OCI-M1 (cell line): Measurements from ENCODE around the gene PDE4D.

Experiments used
- DNase-seq: peaks from one replicate; lab custom pipeline; 2025; lab: John Stamatoyannopoulos, UW

PDE4D gene

DNA sequence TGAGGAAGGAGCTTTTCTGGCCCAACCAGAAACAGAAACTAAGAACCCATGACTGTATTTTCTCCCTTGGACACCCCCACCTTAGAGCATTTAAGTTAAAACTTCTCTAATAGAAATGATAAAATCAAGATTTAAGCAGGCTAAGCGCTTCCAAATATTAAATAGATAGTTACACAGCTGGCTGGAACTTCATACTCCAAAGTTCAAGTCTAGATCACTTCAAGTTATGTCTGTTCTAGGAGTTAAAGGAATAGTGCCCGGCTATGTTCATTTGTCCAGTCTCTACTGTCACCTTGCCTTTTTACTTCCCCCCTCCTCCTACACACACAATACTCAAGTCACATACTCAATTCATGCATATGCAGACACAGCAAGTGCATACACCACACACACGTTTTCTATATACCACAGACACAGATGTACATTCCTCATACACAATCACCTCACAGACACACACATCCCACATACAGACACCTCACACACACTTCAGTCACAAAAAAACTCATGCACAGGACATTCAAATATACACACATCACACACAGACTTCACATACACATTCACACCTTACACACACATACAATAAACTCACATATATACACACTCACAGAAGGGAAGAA, 237.7 kb downstream of the PDE4D start:
- DNase-seq = peak; percentile 81

DNA sequence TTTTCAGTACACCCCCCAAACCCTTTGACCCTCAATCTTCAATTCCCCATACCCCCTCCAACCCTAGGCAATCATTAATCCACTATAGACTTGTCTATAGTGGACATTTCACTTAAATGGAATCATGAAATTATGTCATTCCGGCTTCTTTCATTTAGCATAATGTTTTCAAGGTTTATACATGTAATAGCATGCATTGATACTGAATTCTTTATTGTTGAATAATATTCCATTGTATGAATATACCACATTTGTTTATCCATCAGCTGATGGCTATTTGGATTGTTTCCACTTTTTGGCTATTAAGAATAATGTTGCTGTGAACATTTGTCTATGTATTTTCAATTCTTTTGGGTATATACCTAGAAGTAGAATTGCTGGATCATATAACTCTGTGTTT, 238.8 kb downstream of the PDE4D start:
- no peak for DNase-seq

DNA sequence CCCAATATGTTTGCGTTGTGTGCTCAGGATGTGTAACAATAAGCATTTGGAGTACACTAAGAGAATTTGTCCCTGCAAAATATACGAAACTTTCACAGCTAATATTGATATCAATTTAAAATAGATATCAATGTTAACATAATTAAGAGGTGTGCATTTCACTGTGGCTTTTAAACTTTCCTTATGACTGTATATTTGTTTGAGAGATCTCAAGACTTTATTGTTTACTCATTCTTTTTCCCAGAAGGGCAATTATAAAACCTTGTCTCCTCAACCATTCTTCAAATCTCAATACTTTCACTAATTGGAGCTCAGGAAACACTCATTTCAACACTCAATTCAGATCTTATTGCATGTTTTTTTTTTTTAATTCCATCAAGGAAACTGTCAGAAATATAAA, 241.1 kb downstream of the PDE4D start:
- no peak for DNase-seq

DNA sequence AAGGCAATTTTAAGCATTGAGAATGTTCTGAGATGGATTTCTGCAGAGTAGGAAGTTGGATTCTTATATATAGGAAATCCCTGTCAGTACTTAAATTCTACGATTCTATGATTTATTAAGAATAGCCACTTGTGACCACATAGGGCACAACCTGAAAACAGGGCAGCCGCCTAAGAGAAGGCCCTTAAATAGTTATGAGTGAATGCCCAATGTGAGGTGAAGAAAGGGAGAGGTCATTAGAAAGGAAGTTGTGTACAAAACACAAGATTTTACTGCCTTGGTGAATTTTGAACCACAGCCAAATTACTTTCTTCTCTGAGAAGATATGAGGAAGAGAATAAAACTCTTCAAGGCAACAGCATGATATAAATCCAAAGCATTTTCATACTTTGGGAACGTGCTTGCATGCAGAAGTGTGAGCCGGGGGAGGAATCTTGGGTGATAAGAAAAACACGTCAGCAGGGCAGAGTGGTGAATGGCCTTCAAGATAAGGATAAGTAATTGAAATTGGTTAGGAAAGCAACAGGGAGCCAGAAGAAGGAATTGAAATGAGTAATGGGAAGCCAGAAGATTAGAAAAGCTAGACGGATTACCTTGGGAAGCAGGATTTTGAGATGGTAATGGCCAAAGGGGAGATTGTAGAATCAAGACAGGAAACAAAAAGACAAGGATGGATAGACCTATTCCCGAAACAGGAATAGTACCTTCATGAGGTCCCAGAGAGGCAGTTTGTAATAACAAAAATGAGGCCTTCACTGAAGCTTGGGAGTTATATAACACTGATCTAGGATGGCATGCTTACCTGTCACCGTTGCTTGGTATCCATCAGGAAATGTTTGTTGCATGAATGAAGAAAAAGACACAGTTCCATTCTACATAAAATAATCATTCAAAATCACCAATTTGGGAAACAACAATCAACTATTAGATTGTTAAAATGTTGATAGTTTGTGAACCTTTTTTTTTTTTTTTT, 244.3 kb downstream of the PDE4D start:
- DNase-seq = peak; percentile 97

DNA sequence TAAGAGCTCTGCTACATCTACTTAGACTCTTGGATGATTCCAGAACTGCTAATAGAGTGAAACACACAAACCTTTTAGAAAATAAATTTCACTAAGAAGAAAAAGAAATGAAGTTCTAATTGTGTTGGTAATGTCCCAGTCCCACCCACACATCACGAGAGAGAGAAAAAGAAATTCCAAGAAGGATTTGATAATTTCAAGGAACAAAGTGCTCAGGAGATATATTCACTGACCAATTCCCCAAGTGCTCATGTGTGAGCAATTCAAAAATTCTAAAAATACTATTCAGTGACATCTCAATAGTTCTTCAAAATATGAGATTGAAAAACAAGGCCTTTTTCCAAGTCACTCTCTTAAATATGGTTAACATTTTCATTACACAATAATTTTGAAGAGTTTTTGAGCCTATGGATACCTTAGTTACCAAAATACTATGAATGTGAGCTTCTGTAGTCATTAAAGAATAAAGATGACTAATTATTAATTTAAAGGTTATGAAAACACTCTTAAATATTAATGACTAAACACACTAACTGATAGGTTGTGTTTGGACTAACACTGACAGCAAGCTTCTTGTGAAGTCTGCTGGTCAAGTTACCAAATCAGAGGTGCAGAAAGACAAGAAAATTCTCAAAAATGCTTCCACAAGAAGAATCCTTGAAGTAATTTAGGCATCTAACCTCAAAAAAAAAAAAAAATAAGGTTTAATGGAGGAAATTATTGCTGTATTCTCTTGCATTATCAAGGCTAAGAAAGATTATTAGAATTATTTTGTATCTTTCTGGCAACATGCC, 245.3 kb downstream of the PDE4D start:
- DNase-seq = peak; percentile 67

DNA sequence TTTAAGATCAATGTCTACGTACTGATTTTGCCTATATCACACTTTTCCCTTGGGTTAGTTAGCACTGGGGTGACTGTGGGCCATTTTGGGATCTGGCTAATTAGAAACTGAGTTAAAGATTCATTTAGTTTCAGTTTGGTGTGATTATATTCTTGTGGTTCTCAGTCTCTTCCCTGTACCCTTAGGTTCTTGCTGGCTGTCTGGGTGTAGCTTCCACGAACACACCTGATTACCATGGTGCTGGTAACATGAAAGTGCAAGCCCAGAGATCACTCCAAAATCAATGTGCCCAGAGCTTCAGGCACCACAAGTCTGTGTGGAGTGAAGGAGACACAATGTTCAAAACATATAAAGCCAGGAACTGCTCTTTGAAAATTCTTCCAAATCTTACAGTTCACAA, 248.1 kb downstream of the PDE4D start:
- peak; percentile 18 for DNase-seq

DNA sequence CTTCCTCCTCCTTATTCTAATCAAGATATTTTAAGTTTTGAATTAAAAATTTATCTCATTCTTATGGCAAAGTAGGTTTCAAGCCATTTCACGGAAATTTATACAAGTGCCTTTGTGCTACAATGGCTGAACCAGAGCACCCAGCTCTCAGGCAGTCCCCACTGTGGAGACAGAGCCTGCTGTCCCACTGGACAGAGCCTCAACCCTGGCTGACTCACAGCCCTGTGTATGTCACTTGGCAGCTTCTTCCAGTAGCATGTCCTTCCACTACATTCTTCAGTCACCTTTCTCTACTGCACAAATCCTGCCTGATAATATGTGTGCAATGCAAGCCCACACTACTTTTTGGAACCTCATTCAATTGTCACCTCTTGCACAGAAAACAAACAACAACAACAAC, 253.1 kb downstream of the PDE4D start:
- DNase-seq = no peak

DNA sequence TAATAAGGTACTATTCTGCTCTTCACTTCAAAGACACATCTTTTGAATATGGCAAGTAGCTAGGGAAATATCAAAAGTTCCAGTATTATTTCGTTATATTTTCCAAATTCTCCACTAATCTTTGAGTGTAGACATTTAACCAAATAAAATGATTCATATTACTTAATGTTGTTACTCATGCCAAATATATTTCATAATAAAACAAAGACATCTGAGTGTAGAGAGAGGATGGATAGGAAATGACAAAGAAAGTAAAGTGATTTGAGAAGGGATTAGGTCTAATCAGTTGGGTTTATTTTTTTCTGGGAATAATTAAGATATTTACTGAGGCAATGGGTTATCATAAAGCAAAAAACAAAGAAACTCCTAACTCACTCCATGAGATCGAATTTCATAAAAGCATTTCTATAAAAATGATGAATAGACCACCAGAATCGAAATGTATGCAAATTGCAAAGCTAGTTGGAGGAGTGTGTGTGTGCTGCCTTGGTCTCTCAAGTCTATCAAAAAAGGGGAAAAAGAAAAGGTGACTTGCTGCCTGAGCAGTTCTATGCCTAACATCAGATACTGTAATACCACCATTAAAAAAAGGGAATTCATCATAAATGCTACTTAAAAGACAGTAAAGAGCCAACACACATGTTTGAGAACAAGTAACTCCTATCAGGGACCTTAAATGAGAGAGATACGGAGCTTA, 255.5 kb downstream of the PDE4D start:
- DNase-seq = no peak

DNA sequence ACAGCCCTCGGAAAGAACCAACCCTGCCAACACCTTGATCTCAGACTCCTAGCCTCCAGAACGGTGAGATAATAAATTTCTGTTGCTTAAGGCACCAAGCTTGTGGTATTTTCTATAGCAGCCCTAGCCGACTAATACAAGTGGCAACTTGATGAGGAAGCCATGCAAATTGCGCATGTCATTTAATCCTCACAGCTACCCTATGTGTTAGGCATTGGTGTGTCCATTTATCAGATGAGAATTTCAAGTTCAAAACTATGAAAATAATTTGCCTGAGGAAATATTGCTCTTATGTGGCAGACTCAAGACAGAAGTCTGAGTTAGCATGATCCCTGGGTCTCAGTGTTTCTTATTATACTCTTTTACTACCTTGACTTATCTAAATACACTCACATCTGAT, 264.0 kb downstream of the PDE4D start:
- DNase-seq = no peak

DNA sequence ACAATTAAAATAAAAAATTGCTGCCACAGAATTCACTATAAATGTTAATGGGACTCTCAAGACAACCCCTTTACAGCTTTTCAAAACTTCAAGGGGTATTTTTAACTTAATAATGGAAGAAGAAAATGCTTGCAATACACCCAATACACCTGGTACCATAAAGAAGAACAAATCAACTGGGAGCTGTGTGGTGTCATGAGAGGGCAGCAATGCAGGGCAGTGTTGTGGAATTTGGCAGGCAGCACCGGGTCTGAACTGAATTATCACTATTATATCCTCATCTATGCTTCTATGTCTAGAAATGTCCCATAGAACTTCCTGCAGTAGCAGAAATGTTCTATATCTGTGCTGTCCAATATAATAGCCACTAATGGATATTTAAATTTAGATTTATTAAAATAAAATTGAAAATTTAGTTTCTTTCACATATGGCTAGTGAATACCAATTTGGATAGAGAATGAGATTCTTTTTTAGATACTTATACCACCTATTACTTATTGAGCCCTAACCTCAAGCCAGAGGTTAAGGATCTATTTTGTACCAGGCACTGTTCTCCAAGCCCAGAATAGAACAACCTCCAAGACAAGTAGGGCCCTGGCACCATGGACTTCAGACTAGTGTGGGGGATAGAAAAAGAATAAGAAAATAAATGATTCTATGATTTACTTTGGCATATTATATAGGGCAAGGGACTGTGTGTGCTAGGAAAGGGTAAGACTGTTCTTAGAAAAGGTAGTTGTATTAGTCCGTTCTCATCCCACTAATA, 265.3 kb downstream of the PDE4D start:
- DNase-seq = no peak

DNA sequence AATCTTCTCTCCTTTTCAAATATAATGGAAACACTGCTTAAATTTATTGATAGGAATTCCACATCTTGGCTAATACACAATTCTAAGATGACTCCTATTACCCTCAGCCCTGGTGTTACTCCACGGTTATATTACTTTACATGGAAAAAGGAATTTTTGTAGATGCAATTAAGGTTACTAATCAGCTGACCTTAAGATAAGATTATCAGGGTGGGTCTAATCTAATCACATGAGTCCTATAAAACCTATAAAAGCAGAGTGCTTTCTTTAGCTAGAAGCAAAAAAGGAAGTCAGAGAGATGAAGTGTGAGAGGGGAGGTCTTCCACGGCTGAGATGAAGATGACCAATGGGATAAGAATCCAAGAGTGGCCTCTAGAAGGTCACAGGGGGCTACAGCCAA, 268.6 kb downstream of the PDE4D start:
- DNase-seq = no peak

DNA sequence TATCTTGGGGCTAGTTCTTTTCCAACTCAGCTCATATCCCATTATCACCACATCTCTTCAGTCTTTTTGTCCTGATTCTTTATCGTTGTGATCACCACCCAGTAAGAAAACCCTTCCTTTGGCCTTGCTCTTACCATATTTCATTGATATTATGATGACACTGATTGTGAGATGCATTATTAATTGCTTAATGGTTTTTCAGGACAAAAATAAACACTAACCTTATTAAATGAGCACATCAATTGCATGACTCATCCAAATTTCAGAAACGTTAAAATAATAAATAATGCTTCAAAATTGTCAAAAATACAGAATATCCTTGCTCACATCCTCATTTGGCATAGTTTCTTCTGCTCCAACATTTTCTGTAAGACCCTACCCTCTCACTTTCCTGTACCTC, 270.7 kb downstream of the PDE4D start:
- no peak for DNase-seq

DNA sequence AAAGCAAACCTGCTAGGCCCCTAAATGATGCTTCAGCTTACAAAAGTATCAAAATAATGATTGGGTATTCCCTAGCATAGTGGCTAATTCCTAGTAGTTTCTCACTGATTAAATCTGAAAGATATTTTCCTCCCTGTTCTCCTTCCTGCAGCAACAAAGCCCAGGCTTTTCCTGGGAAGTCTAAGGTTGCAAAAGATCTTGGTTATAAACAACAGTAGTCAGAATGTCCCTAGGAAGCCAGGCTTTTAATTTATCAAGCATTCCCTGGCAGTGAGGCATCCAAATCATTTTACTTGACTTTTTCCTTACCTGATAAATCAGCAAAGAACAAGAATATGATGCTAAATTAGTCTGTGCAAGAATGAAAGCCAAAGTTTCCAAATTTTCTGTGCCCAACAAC, 272.0 kb downstream of the PDE4D start:
- no peak for DNase-seq

DNA sequence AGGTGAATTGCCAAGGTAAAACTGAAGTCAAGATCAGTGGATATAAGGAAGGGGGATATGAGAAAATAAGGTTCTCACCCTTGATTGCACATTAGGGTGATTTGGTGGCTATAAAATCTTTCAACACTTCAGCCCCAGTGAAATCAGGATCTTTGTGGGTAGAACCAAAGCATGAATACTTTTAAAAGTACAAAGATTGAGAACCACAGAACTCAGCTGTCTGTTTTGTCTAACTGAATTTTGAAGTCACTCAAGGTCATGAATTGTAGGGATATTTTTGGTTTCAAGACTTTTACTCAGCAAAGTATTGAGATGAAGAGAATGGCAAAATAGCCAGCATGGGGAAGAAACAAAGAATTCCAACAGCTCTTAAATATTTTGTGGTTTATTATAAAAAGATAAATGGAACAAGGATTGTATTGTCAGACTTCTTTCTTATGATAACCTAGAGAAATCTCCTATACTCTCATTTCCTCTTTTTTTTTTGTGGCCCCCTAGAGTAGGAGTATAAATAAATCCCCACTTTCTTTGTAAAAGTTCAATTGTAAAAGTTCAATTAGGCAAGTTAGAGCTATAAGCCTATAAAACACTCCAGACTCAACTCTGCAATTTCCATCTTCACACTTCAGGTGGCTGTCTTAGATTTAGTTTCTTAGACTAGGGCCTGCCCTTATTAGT, 272.9 kb downstream of the PDE4D start:
- no peak for DNase-seq

DNA sequence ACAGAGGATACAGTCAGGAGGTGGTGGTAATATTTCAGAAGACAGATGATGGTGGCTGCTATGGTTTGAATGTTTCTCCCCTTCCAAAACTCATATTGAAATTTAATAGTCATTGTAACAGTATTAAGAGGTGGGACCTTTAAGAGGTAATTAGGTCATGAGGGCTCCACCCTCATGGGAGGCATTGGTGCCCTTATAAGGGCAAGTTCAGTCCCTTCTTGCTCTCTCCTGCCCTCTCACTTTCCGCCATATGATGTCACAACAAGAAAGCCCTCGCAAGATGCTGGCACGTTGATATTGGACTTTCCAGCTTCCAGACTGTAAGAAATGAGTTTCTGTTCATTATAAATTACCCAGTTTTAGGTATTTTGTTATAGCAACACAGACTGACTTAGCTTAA, 274.9 kb downstream of the PDE4D start:
- no peak for DNase-seq

DNA sequence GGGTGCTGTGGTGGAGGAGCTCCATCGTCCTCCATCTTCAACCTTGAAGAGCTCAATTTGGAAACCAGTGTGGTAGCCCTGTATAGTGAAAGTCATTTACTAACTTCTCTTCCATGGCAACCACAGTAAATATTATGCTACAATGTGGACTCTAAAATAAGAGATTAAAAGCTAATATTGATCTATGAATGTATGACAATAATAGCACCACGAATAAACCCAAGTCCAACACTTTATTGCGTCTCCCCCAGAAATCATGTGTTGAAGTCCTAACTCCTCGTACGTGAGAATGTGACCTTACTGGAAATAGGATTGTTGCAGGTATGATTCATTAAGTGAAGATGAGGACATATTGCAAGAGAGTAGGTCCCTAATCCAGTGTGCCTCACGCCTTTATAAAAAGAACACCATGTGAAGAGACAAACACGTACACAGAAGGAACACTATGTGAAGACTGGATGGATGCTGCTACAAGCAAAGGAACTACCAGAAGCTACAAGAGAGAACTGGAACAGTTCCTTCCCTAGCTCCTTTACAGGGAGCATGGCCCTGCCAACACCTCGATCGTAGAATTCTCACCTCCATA, 276.2 kb downstream of the PDE4D start:
- no peak for DNase-seq

DNA sequence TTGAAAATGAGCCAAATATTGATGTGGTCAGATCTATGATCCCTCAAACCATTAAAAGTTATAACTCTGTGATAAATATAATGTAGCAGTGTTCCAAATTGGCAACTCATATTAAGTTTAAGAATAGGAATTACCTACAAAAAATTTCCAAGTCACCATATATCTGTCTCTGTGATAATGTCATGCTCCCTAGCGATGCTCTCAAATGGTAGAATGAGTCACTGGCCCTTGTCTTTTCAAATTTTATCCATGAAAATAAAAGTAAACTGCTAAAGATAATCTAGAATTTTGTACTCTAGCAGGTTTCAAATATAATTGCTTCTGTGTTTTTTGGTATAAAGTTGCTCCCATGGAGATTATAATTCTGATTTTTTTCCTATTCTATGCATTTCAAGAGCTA, 277.1 kb downstream of the PDE4D start:
- no peak for DNase-seq

DNA sequence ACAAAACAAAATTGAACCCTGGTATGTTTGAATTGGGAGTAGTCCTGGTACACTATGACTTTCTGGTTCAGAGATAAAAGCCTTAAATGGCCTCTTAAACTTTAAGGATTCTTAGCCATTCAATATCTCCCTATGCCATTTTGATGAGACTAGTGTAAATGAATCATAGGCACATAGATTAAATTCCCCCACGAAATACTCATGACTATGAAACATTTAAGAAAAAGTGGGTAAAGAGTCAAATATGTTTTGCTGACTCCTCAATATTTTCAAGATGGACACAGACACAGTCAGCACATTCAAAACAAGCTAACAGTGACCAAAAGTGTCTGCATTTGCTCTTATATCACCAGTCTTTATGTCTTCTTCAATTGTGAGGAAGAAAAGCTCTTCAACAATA, 278.3 kb downstream of the PDE4D start:
- DNase-seq = no peak

DNA sequence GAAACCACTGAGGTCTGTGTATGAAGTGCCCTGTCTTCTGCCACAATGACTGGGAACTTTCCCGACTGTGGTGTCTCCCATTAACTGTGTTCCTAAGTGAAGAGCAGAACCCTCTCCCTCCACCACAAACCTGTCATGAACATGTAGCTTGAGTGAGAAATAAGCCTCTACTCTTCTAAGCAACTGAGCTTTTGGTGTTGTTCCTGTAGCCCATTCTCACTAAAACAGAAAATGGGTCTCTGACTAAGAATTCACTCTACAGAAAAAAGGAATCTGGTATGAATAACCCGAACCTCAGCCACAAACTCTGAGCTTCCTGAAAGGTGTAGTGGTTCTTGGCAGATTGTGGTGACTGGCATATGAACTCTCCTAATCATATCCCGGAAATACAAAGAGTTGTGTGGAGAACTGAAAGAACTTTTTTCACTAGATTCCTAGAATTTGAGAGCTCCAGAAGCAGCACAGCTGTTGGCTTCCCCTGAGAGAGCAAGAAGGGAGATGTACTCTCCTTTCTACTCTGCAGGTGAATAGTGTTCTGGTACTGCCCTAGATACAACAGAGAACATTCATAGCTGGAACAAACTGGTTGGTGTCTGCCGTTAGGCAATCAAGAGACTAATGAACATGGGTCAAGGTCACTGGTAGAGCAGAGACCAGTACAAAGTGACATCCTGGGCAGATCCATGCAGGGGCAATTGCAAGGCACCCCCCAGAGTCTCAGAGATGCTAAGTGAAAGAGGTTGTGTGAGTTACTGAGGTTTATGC, 283.8 kb downstream of the PDE4D start:
- DNase-seq = no peak

DNA sequence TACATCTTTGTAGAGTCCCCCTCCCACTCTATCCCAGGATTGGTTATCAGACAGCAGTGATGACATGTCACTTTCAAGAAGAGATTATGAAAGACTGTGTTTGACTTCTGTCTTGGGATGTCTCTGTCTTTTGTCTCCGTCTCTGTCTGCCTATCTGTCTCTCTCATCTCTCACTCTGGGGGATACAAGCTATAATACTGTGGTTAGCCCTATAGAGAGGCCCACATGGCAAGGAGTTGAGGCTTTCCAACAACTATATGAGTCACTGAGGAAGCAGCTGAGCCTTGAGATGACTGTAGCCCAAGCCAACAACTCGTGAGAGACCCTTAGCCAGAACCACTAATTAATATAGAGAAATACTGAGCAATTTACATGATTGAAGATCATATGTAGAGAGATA, 284.8 kb downstream of the PDE4D start:
- peak; percentile 75 for DNase-seq
